SKM-1 (cell line): ENCODE measurements around the gene AGBL4.

Experiments
- DNase-seq: peaks from one replicate; lab custom pipeline; 2025; ENCODE audit not compliant: unreplicated experiment; lab: John Stamatoyannopoulos, UW

The AGBL4 gene

DNA sequence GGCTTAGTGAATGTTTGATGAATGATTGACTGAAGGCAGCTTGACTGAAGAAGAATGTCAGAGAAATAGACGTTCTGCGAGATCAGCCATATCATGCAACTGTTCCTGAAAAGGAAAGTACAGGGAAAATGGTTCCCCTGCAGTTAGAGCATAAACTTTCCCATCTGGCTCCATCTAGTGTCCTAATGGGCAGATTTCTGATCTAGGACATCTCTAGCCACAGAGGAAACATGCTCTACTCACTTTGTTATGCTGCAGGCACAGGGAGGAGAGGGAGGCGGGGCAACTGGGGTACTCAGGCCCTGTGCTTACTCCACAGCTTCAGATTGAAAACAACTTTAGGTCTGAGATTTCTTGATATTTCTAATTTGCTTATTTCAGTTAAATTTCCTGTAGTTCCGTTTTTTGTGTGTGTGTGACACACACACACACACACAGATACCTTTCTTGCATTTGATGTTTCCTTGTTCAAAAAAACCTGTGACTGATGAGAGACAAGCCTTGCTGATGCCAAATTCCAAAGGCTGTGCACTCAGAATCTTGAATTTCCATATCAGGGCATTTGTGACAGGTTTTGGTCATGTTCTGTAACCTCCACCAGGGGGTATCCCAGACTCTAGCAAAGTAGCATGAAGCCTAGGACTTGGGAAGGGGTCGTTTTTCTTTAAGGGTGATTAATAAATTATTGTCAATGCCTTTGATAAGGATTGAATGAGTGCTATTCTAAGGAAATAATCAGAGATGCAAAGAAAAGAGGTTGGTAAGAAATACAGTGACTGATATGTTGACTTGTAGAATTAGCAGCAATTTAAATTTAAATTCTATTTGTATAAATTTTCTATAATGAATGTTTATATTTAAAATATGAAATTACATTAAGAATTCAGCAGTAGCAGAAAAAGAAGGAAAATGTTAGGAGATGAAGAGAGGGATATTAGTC, 1107.4 kb downstream of the AGBL4 start:
- DNase-seq, result no peak

DNA sequence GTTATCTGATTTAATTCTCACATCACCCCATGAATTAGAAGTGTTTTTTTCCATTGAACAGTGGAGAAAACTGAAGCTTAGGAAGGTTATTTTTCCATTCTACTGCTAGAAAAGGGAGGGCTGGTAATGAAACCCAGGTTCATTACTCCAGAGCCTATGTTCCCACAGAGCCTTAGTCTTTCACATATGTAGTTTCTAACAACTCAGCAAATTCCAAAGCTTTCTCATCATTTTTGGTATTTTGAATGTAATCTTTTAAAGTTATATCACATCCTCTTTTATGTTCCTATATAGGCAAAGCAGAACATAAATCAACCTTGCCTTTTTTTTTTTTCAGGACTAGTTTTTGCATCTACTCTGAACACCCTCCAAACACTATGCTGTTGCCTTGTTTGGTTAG, 1115.1 kb downstream of the AGBL4 start:
- DNase-seq, result no peak

GRCh38 chr1:48906729-48907128, 1117.0 kb downstream of the AGBL4 start:
- no peak for DNase-seq

GRCh38 chr1:48906164-48906563, 1117.6 kb downstream of the AGBL4 start:
- no peak for DNase-seq

- DNase-seq, result no peak
Measured at GRCh38 chr1:48903291-48903690, 1120.5 kb downstream of the AGBL4 start.

- no peak for DNase-seq
Measured at GRCh38 chr1:48898894-48899293, 1124.9 kb downstream of the AGBL4 start.

- DNase-seq, result no peak
Measured at GRCh38 chr1:48889615-48890014, 1134.1 kb downstream of the AGBL4 start.

DNA sequence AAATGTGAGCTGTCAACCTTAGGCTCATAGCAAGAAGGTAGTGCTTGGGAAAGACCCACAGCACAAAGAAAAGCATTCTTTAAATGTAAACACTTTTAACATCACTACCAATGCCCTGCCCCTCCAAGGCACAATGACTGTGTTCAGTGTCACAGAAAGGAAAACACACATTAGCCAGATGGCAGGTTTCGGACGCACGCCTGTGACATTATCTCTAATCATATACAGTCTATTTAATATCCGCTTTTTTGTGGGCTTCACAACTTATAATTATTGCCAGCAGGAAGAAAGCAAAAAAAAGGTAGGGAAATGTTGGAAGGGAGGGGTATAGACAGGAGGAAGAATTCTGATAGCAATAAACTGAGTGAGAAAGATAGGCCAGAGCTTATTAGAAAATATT, 1134.7 kb downstream of the AGBL4 start:
- DNase-seq, result no peak

DNA sequence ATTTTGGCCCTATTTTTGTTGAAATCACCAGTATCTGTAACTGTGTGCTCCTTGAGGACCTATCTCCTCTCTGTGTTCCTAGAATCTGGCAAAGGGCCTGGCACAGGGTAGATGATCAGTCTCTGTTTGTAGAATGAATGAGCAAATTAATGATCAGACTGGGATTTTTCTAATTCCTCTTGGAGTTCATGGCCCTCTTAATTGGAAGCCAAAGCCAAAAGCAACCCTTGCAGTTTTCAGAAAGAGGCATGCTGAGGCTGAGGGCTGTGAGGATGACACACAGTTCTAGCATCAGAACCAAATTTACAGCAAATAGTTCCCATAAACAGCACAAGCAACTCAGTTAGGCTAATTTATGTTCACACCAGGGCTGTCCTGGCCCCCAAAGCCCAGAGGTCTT, 1136.0 kb downstream of the AGBL4 start:
- DNase-seq, result no peak

DNA sequence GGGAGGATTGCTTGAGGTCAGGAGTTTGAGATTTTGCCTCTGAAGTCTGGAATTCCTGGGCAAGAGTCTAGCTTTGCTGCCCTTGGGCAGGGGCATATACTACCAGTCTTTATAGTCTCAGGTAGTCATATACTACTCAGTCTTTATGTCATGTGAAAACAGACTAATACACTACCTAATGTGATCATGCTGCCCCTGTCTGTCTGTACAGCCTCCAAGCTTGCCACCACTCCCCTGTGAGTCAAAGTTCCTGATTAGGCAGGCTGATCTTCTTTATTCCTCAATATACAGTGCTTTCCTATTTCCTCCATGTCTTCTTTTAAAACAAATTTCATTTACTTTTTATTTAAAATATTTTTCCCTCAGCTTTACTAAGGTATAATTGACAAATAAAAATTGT, 1141.7 kb downstream of the AGBL4 start:
- DNase-seq, result no peak

DNA sequence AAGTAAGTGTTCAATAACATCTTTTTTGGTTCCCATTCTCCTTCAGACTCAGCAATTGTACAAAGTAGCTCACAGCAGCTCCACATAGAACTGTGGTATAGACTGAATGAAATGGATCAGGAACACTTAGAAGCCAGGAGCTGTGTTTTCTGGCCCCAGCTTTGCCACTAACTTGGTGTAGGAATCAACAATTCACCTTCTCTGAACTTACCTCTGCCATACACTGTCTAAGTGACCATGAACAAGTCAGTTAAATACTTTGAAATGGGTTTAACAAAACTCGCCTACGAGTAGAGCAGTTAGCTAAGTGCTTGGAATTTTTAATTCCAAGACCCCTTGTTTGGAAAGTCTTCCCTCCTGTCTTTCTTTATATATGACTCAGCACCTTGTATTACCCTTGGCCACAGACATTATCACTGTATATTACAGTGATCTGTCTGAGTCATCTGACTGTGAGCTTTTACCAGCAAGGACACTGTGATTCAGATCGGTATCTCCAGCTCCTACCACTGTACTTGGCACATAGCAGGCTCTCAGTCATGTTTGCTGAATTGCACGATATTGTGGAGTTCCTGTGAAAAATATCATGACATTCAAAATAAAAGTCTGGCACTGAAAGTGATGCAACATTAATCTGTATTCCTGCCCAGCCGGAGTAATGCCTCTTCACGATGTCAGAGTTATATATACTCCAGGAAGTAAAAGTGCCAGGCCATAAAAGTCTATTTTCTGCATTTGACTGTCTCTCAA, 1145.4 kb downstream of the AGBL4 start:
- no peak for DNase-seq

DNA sequence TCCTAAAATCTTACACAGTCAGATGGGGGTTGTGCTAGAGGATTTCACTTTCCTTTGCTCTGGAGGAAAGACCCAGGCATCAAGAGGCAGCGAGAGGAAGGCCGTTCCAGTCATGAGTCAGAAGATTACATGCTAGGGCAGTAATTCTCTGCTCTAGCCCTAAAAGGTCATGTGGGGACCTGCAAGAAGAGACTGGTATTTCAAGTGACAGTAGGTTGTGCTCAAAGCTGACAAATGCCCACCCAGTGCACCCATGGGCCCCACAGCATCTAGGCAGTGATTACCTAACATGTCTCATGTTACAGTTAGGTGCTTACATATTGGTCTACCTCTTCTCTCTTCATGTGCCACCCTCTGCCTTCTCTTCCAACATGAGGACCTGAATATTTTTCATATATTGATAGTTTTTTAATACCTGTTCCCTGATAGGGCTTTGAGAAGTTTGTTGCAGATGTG, 1147.4 kb downstream of the AGBL4 start:
- no peak for DNase-seq

DNA sequence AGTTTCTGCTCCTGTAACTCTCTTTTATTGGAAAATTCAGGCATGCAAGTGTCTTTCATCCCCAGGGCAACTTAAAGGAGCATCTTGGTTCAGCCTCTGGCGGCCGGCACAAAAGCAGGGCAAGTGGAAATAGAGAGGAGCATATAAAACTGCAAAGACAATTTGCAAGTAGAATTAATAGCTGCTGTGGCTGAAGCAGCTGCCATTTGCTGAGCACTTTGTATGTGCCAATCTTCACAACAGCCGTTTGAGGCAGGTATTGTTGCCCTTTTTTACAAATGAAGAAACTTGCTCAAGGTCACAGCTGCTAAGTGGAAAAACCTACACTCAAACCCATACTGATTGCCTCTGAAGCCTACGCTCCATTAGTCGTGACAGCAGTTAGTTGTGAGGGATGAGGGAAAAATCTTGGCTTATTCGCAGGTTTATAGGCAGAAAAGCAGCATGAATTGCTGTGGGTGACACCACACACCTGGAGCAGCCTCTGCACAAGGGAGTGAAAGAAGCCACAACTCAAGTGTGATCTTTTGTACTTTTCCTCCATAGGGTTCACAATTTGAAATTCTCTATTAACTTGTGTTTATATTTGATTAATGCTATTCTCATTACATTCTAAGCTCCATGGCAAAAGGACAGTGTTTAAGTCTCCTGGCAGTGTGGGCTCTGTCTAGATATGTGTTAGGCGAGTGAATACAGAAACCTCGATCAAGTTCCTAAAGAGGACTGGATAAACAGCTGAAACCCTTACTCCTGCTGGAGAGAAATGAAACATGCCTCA, 1148.0 kb downstream of the AGBL4 start:
- DNase-seq, result no peak

GRCh38 chr1:48873944-48874343, 1149.8 kb downstream of the AGBL4 start:
- DNase-seq, result no peak

DNA sequence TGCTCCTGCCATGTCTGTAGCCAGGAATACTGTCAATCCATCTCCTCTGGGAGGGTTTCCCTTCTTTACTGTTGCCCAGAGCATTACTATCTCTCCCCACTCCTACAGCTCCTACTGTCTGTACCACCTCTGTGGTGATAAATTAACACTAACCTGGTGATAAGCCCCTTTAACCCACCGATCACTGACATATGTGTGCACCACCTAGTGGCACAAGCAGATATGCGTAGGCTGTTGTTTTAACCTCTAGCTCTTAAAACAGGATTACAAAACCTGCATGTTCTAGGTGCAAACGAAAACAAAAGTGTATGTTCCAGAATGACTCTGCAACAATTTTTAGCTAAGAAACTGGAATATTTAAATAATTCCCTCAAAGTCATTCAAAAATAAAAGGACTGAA, 1153.2 kb downstream of the AGBL4 start:
- no peak for DNase-seq

DNA sequence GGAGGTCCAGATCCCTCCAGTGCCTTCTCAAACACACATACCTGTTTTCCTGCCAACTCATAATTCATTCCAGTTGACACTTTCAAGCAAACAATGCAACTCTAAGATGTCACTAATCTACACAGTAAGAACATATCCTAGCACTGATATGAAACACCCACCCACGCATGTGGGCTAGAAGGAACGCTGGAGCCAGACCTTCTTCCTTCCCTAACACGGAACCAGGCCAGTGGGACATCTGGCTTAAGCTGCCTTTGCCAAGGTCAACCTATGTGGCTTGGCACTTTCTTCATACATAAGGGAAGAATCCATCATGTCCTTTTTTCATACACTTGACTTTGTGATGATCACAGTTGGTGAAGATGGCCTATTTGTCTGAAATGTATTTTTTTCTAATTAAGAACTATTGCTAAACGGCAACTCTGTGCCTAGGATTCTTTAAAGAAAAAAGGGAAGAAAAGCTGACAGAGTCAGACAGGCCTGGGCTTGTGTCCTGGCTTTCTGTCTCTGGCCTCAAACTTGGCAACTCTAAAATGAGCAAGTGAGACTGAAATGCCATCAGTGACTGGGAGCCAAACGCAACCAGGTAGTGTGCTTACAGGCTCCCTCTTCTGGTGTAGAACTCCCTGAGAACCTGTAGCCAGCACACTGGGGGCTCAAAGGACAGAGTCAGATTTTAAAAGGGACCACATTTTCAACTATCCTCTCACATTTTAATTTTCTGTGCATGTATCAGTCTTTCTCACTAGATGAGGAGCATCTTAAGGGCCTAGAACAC, 1154.4 kb downstream of the AGBL4 start:
- DNase-seq, result no peak

DNA sequence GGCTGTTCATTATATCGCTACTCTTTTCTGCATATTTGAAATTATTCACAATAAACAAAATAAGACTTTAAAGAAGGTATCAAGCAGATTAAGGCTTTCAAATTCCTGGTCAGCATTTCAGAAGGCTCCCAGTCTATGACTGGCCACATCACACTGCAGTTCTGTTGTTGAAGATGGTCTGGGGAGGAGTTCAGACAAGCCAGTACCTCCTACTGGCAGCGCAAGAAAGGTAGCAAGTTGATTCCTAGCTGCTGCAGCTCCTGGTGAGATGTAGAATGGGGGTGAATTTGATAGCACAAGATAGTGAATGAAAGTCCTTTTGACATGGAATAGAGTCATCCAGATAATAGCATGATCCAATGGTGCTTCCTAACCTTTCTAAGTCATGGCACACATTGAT, 1158.8 kb downstream of the AGBL4 start:
- DNase-seq, result no peak

DNA sequence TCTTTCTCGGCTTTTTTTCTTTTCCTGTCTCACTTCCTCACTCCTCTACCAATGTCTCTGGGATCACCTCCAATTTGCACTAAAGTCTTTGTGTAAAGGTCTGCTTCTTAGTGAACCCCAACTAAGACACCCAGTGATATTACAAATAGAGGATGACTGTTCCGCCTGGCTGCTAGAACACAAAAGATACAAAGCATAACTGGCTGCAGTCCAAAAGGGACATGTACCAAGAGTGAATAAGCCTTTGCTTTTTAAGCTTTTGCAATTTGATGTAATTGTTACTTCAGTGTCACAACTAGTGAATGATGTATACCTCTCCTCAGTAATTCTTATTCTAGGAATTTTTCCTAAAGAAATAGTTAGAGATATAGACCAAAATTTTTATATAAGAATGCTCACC, 1164.3 kb downstream of the AGBL4 start:
- DNase-seq, result no peak

DNA sequence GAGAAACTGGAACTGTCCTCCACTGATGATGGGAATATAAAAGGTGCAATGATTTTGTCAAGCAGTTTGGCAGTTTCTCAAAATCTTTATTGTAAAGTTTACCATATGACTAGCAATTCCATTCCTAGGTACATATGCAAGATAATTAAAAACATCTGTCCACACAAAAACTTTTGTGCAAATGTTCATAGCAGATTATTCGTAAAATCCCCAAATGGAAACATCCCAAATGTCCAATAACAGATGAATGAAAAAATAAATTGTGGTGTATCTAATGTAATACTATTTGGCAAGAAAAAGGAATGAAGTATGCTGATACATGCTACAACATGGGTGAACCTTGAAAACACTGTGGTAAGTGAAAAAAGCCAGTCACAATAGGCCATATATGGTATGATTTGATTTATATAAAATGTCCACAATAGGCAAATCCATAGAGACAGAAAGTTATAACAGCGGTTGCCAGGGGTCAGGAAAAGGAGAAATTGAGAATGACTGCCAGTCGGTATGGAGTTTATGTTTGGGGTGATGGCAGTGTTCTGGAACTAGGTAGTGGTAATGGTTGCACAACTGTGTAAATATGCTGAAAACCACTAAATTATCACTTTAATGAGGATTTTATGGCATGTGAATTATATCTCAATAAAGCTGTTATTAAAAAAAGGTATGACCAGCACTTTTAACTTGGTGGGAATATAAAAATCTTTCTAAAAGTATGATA, 1165.4 kb downstream of the AGBL4 start:
- no peak for DNase-seq

GRCh38 chr1:48853006-48853405, 1170.7 kb downstream of the AGBL4 start:
- DNase-seq, result no peak
